HepG2 (cell line): ENCODE measurements around the gene EHD1. TPM values are rescaled to one million over a fixed set of nuclear protein-coding genes. Genes with fewer than 3 reads are reported as not detected.

Experiments used
- HNRNPH1 ChIP-seq: fragments of 200-400 bp; formaldehyde crosslinking; optimal IDR thresholded peaks from 2 replicates; pipeline ENCODE3; 2017; ENCODE audit warnings: mild to moderate bottlenecking, low read depth, low read length
- PHB2 ChIP-seq: fragments of 450-650 bp; IDR thresholded peaks from 2 replicates; pipeline ENCODE4 v1.6.1; 2018; ENCODE audit not compliant: partially characterized antibody
- SOX6 ChIP-seq, 2 experiments: fragments of 450-650 bp in 1 of 2; sonication (generic) in 1 of 2; formaldehyde crosslinking in 1 of 2; IDR thresholded peaks; 2 replicates each; pipeline versions ENCODE4 v1.4.0 to v1.6.1; 2017 to 2020; ENCODE audit warnings: antibody characterized with exemption in 1 of 2, mild to moderate bottlenecking in 1 of 2, missing genetic modification reagents in 1 of 2
- TFE3 ChIP-seq: IDR thresholded peaks from 2 replicates; pipeline ENCODE4 v1.6.1; 2016
- THRA ChIP-seq: sonication (generic); formaldehyde crosslinking; IDR thresholded peaks from 2 replicates; pipeline ENCODE4 v1.4.0; 2020; ENCODE audit warnings: missing genetic modification reagents, borderline replicate concordance
- TSC22D2 ChIP-seq: sonication (generic); formaldehyde crosslinking; IDR thresholded peaks from 2 replicates; pipeline ENCODE4 v1.5.1; 2020; ENCODE audit warnings: missing genetic modification reagents, mild to moderate bottlenecking, borderline replicate concordance
- ZFP82 ChIP-seq: sonication (generic); formaldehyde crosslinking; IDR thresholded peaks from 2 replicates; pipeline ENCODE4 v1.5.1; 2020; ENCODE audit warnings: mild to moderate bottlenecking, missing genetic modification reagents, borderline replicate concordance
- ZMYM3 ChIP-seq: sonication (generic); formaldehyde crosslinking; IDR thresholded peaks from 2 replicates; pipeline ENCODE4 v1.5.1; 2020; ENCODE audit warnings: mild to moderate bottlenecking, missing genetic modification reagents
- ZNF558 ChIP-seq: sonication (generic); formaldehyde crosslinking; IDR thresholded peaks from 2 replicates; pipeline ENCODE4 v1.9.0; 2022; ENCODE audit warnings: mild to moderate bottlenecking, missing genetic modification reagents, borderline replicate concordance
- ZNF569 ChIP-seq: sonication (generic); formaldehyde crosslinking; IDR thresholded peaks from 2 replicates; pipeline ENCODE4 v1.5.0; 2020; ENCODE audit warnings: mild to moderate bottlenecking, missing genetic modification reagents, moderate library complexity, borderline replicate concordance
- ZNF678 ChIP-seq: sonication (generic); formaldehyde crosslinking; IDR thresholded peaks from 2 replicates; pipeline ENCODE4 v1.4.0; 2020; ENCODE audit warnings: mild to moderate bottlenecking, missing genetic modification reagents
- ZNF777 ChIP-seq: sonication (generic); formaldehyde crosslinking; IDR thresholded peaks from 2 replicates; pipeline ENCODE4 v1.4.0; 2020; ENCODE audit warnings: missing genetic modification reagents
- polyA plus RNA-seq, 8 experiments: library from polyadenylated mRNA; depleted of rRNA in 3 of 8; stranded (reverse) in 7 of 8; unstranded in 1 of 8; fragments of >200 nt; fragmentation: Illumina TruSeq in 4 of 8; extraction: Trizol in 4 of 8; gene quantifications; 2 replicates each; pipeline versions ENCODE4 v1.2.1 to v1.2.3, GENCODE V29; 2011 to 2016; ENCODE audit warnings: low read depth in 4 of 8, missing spikeins in 1 of 8, mixed read lengths in 1 of 8; ENCODE audit not compliant: insufficient read depth in 1 of 8
- total RNA-seq, 5 experiments: library from RNA; depleted of rRNA; stranded (reverse); fragments of >200 nt; fragmentation: Illumina TruSeq; extraction: Trizol; gene quantifications; 2 replicates each; pipeline ENCODE4 v1.2.3, GENCODE V29; 2016; ENCODE audit warnings: low read depth in 1 of 5
- TF ChIP-seq, protein P1 (sequence below): sonication (generic); formaldehyde crosslinking; IDR thresholded peaks from 2 replicates; pipeline ENCODE4 v1.4.0; 2020; ENCODE audit warnings: missing genetic modification reagents
- TF ChIP-seq, protein P2 (sequence below): sonication (generic); formaldehyde crosslinking; IDR thresholded peaks from 2 replicates; pipeline ENCODE4 v1.8.0; 2022; ENCODE audit warnings: mild to moderate bottlenecking, missing genetic modification reagents
- TF ChIP-seq, protein P3 (sequence below): sonication (generic); formaldehyde crosslinking; IDR thresholded peaks from 2 replicates; pipeline ENCODE4 v1.5.0; 2020; ENCODE audit warnings: mild to moderate bottlenecking, low read depth, missing genetic modification reagents, borderline replicate concordance

The EHD1 gene
- total and polyA plus RNA-seq, 2 of the 13 experiments (the other 11 are each of a cell fraction or from before 2014, with no cell fraction given) = 23.6 to 26.6 TPM

GRCh38 chr11:64843686-64844329 lies 34.6 kb downstream of the EHD1 start (continued):
- TF ChIP-seq, protein P1, sequence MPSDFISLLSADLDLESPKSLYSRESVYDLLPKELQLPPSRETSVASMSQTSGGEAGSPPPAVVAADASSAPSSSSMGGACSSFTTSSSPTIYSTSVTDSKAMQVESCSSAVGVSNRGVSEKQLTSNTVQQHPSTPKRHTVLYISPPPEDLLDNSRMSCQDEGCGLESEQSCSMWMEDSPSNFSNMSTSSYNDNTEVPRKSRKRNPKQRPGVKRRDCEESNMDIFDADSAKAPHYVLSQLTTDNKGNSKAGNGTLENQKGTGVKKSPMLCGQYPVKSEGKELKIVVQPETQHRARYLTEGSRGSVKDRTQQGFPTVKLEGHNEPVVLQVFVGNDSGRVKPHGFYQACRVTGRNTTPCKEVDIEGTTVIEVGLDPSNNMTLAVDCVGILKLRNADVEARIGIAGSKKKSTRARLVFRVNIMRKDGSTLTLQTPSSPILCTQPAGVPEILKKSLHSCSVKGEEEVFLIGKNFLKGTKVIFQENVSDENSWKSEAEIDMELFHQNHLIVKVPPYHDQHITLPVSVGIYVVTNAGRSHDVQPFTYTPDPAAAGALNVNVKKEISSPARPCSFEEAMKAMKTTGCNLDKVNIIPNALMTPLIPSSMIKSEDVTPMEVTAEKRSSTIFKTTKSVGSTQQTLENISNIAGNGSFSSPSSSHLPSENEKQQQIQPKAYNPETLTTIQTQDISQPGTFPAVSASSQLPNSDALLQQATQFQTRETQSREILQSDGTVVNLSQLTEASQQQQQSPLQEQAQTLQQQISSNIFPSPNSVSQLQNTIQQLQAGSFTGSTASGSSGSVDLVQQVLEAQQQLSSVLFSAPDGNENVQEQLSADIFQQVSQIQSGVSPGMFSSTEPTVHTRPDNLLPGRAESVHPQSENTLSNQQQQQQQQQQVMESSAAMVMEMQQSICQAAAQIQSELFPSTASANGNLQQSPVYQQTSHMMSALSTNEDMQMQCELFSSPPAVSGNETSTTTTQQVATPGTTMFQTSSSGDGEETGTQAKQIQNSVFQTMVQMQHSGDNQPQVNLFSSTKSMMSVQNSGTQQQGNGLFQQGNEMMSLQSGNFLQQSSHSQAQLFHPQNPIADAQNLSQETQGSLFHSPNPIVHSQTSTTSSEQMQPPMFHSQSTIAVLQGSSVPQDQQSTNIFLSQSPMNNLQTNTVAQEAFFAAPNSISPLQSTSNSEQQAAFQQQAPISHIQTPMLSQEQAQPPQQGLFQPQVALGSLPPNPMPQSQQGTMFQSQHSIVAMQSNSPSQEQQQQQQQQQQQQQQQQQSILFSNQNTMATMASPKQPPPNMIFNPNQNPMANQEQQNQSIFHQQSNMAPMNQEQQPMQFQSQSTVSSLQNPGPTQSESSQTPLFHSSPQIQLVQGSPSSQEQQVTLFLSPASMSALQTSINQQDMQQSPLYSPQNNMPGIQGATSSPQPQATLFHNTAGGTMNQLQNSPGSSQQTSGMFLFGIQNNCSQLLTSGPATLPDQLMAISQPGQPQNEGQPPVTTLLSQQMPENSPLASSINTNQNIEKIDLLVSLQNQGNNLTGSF (CRISPR knock-in tag) = no peak
- no peak for TF ChIP-seq TSC22D2 (CRISPR knock-in tag)
- TF ChIP-seq, protein P2, sequence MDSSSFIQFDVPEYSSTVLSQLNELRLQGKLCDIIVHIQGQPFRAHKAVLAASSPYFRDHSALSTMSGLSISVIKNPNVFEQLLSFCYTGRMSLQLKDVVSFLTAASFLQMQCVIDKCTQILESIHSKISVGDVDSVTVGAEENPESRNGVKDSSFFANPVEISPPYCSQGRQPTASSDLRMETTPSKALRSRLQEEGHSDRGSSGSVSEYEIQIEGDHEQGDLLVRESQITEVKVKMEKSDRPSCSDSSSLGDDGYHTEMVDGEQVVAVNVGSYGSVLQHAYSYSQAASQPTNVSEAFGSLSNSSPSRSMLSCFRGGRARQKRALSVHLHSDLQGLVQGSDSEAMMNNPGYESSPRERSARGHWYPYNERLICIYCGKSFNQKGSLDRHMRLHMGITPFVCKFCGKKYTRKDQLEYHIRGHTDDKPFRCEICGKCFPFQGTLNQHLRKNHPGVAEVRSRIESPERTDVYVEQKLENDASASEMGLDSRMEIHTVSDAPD (CRISPR knock-in tag) = no peak
- no peak for TF ChIP-seq ZMYM3 (CRISPR knock-in tag)
- TF ChIP-seq ZNF678 (CRISPR knock-in tag) = no peak
- no peak for TF ChIP-seq ZNF569 (CRISPR knock-in tag)
- no peak for TF ChIP-seq TFE3 (CRISPR knock-in tag)
- no peak for TF ChIP-seq HNRNPH1
- no peak for TF ChIP-seq ZNF777 (CRISPR knock-in tag)
- TF ChIP-seq SOX6 (IDR thresholded peaks at IDR 0.05) = no peak
- no peak for TF ChIP-seq SOX6 (CRISPR knock-in tag; IDR thresholded peaks at IDR 0.05)
- no peak for TF ChIP-seq ZFP82
- TF ChIP-seq THRA (CRISPR knock-in tag) = no peak
- TF ChIP-seq ZNF558 (CRISPR knock-in tag) = no peak
- TF ChIP-seq, protein P3, sequence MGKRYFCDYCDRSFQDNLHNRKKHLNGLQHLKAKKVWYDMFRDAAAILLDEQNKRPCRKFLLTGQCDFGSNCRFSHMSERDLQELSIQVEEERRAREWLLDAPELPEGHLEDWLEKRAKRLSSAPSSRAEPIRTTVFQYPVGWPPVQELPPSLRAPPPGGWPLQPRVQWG (CRISPR knock-in tag) = no peak
- no peak for TF ChIP-seq PHB2
